Measurements from ENCODE around the gene SCARF2.
"Not testable (repeated sequence)": the region's sequence is repeated elsewhere in the genome, so short reads cannot be mapped to it uniquely, and the experiment has no call there.

SCARF2 gene

GRCh38 chr22:20428496-20429253 lies 8.9 kb downstream of the SCARF2 start:
- no peak for DNase-seq (ENCODE audit: low read depth in 2 of 2)

GRCh38 chr22:20427945-20428417 lies 9.6 kb downstream of the SCARF2 start:
- DNase-seq (ENCODE audit: low read depth in 2 of 2), result no peak

- DNase-seq (ENCODE audit: low read depth in 2 of 2), result no peak
Observed at GRCh38 chr22:20427104-20427944, 10.3 kb downstream of the SCARF2 start.

- no peak for DNase-seq (ENCODE audit: low read depth in 2 of 2)
Observed at GRCh38 chr22:20426259-20426615, 11.4 kb downstream of the SCARF2 start.

- no peak for DNase-seq (ENCODE audit: low read depth in 2 of 2)
Observed at GRCh38 chr22:20425566-20426258, 11.9 kb downstream of the SCARF2 start.

- no peak for DNase-seq (ENCODE audit: low read depth in 2 of 2)
Observed at GRCh38 chr22:20424932-20425565, 12.6 kb downstream of the SCARF2 start.

GRCh38 chr22:20424568-20424931 lies 13.1 kb downstream of the SCARF2 start:
- no peak for DNase-seq (ENCODE audit: low read depth in 2 of 2)

GRCh38 chr22:20423906-20424551 lies 13.6 kb downstream of the SCARF2 start:
- no peak for DNase-seq (ENCODE audit: low read depth in 2 of 2)

GRCh38 chr22:20423008-20423905 lies 14.4 kb downstream of the SCARF2 start:
- DNase-seq (ENCODE audit: low read depth in 2 of 2), result no peak

GRCh38 chr22:20422271-20423007 lies 15.2 kb downstream of the SCARF2 start:
- no peak for DNase-seq (ENCODE audit: low read depth in 2 of 2)

- DNase-seq (ENCODE audit: low read depth in 2 of 2), result no peak
Observed at GRCh38 chr22:20421507-20421874, 16.1 kb downstream of the SCARF2 start.

- DNase-seq (ENCODE audit: low read depth in 2 of 2), result no peak
Observed at GRCh38 chr22:20420157-20420842, 17.3 kb downstream of the SCARF2 start.

- no peak for DNase-seq (ENCODE audit: low read depth in 2 of 2)
Observed at GRCh38 chr22:20419664-20419951, 18.0 kb downstream of the SCARF2 start.

- DNase-seq (ENCODE audit: low read depth in 2 of 2), result peak in 1 of 2 donors; percentile 59
Observed at GRCh38 chr22:20418211-20418788, 19.3 kb downstream of the SCARF2 start.

GRCh38 chr22:20415699-20416098 lies 21.9 kb downstream of the SCARF2 start:
- DNase-seq (ENCODE audit: low read depth in 2 of 2), result not testable (repeated sequence)

GRCh38 chr22:20415241-20415640 lies 22.4 kb downstream of the SCARF2 start:
- DNase-seq (ENCODE audit: low read depth in 2 of 2), result not testable (repeated sequence)

GRCh38 chr22:20414450-20414849 lies 23.2 kb downstream of the SCARF2 start:
- DNase-seq (ENCODE audit: low read depth in 2 of 2), result no peak

- no peak for DNase-seq (ENCODE audit: low read depth in 2 of 2)
Observed at GRCh38 chr22:20414059-20414440, 23.6 kb downstream of the SCARF2 start.

All from stimulated activated CD4-positive, alpha-beta T cell treated with anti-CD3 and anti-CD28 coated beads, Interleukin-4, amount 100 ng/mL, for 48 hours (primary cell).